ENCODE measurements around the gene HIVEP3. TPM values are rescaled to one million over a fixed set of nuclear protein-coding genes. Genes with fewer than 3 reads are reported as not detected.

The HIVEP3 gene
- total RNA-seq, 1 donor from 2014 or later = 11.6 TPM

DNA sequence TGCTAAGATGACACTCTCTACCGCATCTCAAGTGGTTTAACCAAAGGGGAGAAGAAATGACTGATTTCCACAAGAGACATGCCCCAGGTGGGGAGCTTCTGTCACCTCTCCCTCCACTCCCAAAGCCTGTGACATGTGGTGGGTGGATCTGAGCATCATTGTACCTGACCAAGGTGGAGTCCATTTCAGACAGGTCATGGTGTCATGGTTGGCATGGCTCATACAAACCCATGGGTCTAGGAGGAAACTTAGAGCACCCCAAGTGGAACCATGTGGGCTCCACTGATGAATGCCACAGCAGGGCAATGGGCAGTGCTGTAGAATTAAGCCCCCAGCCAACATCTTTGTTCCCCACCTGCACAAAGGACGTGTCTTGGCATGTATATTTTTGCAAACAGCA is 302.7 kb downstream of the HIVEP3 start:
- Histone ChIP-seq H3K4me1 (peaks cover 38% of the 10 kb centered on the region), H3K36me3 (no peaks in the 10 kb centered on the region), H3K4me3 (no peak overlapping the region), H3K27me3 (ENCODE audit: low read depth) (no peaks in the 10 kb centered on the region), H3K9me3 (no peaks in the 10 kb centered on the region), H3K27ac (no peak overlapping the region)
- TF ChIP-seq, protein P1, sequence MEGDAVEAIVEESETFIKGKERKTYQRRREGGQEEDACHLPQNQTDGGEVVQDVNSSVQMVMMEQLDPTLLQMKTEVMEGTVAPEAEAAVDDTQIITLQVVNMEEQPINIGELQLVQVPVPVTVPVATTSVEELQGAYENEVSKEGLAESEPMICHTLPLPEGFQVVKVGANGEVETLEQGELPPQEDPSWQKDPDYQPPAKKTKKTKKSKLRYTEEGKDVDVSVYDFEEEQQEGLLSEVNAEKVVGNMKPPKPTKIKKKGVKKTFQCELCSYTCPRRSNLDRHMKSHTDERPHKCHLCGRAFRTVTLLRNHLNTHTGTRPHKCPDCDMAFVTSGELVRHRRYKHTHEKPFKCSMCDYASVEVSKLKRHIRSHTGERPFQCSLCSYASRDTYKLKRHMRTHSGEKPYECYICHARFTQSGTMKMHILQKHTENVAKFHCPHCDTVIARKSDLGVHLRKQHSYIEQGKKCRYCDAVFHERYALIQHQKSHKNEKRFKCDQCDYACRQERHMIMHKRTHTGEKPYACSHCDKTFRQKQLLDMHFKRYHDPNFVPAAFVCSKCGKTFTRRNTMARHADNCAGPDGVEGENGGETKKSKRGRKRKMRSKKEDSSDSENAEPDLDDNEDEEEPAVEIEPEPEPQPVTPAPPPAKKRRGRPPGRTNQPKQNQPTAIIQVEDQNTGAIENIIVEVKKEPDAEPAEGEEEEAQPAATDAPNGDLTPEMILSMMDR (IDR thresholded peaks at IDR 0.05) = no peak
- intact Hi-C loops (cut with DNase I) = no loop called here
- no peak for DNase-seq
- no peak for ATAC-seq

DNA sequence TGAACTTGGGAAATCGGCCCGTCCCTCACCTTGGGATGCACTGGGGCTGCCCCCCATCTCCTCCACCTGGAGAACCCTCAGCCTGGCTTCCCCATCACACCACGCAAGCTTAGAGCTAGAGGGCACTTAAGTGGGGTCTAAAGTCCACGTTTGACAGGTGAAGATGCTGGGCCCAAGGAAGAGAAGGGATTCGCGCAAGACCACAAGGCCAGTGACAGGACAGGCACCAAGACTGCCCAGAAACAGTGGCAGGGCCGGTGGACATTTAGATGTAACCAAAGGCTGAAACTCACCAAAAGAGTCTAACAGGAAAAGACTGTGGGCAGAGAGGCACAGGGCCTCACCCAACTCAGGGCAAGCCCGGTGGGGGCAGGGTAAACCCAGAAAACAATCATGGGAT is 303.4 kb downstream of the HIVEP3 start:
- H3K27me3 ChIP-seq (ENCODE audit: low read depth) = no peaks in the 10 kb centered on the region
- H3K4me3 ChIP-seq = no peak overlapping the region
- H3K9me3 ChIP-seq = no peaks in the 10 kb centered on the region
- H3K27ac ChIP-seq = no peak overlapping the region
- peaks cover 38% of the 10 kb centered on the region for H3K4me1 ChIP-seq
- no peaks in the 10 kb centered on the region for H3K36me3 ChIP-seq
- TF ChIP-seq, protein P1 (IDR thresholded peaks at IDR 0.05) = no peak
- intact Hi-C loops (cut with DNase I) = no loop called here
- ATAC-seq (no peak), DNase-seq (no peak)

DNA sequence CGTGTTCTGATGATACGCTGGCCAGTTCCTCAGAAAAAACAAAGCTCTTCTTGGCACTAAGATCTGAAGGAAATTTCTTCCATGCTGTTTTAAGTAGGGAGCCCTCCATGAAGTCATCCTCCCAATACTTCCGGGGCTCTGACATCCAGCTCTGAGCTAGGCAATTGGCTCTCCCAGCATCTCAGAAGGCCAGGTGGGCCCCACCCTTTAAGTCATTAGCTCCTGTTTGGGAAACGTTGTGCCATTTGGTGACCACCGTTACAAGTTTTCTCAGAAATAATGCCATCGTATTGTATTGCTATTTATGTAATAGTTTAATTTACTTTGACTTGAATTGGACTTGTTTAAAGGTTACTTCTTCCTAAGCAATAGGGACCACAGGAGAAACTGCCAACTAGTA is 303.9 kb downstream of the HIVEP3 start:
- no peak for DNase-seq
- no peaks in the 10 kb centered on the region for H3K36me3 ChIP-seq

DNA sequence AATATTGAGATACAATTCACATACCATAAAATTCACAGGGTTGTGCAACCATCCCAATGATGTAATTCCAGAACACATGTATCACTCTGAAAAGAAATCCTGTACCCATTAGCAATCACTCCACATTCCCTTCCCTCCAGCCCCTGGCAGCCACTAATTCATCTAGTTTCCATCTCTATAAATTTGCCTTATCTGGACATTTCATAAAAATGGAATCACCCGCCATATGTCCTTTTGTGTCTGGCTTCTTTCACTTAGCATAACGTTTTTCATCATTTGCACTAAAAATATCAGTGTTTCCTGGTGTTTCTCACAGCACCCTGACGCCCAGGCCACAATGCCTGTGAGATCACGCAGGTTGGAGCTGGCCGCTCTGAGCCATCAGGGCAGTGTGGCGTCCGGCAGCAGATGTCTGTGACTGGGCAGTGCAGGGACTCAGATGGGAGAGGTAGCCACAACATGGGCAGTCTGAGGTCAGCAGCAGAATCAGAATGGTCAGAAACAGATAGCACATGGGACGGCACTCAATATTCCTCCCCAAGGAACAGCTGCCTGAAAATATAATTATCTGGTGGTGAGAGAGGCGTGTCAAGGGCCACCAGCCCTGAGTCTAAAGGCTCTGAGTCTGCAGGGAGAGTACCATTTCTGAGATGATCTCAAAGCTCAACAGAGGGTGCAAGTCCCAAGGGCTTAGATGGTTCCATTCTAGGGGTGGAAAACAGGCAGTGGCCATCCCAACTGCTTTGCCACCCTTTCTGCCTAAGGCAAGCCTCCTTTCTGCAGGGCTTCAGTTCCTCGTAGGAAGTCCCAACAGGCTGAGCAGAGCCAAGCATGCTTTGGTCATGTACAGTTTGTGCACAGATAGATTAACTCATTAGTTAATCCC is 304.8 kb downstream of the HIVEP3 start:
- no peak for DNase-seq
- TF ChIP-seq, protein P1 (IDR thresholded peaks at IDR 0.05) = no peak

More for the DNA sequence above, 303.9 kb downstream of the HIVEP3 start:
- Histone ChIP-seq H3K27ac (no peak overlapping the region), H3K4me1 (peaks cover 38% of the 10 kb centered on the region), H3K27me3 (ENCODE audit: low read depth) (no peaks in the 10 kb centered on the region), H3K9me3 (no peaks in the 10 kb centered on the region), H3K4me3 (no peak overlapping the region)
- ATAC-seq = no peak
- TF ChIP-seq, protein P1 (IDR thresholded peaks at IDR 0.05) = no peak
- intact Hi-C loops (cut with DNase I) = no loop called here

DNA sequence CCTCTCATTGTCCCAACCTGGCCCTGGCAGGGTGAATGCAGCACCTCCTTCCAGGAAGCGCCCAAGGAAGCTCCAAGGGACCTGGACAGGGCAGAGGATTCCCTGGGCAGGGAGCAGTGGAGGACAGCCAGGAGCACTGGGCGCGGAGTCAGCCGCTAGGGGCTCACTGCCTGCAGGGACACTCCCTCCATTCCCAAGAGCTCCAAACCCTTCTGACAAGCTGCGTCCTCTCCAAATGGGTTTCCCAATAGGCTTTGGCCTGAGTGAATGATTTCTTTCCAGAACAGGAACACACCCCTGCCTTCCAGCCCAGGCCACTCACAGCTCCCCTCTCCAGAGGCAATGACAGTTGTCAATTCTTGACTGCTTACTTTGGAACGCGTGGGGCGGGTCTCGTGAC is 305.8 kb downstream of the HIVEP3 start:
- no peaks in the 10 kb centered on the region for H3K9me3 ChIP-seq
- intact Hi-C loops (cut with DNase I) = no loop called here

More for the DNA sequence above, 304.8 kb downstream of the HIVEP3 start:
- intact Hi-C loops (cut with DNase I) = no loop called here
- ATAC-seq = no peak
- Histone ChIP-seq H3K4me1 (peaks cover 36% of the 10 kb centered on the region), H3K27ac (no peak overlapping the region), H3K4me3 (no peak overlapping the region), H3K36me3 (no peaks in the 10 kb centered on the region), H3K27me3 (ENCODE audit: low read depth) (no peaks in the 10 kb centered on the region), H3K9me3 (no peaks in the 10 kb centered on the region)

More for the DNA sequence above, 305.8 kb downstream of the HIVEP3 start:
- Histone ChIP-seq H3K4me1 (peaks cover 35% of the 10 kb centered on the region), H3K36me3 (no peaks in the 10 kb centered on the region), H3K27me3 (ENCODE audit: low read depth) (no peaks in the 10 kb centered on the region), H3K4me3 (no peak overlapping the region), H3K27ac (no peak overlapping the region)
- DNase-seq = no peak
- TF ChIP-seq, protein P1 (IDR thresholded peaks at IDR 0.05) = no peak
- peak; percentile 48 to 57 for ATAC-seq
